GM21723 (cell line): ENCODE data around the gene COL28A1.
A peak's percentile ranks its signal among the peaks of the same experiment; 100 is the strongest.
"Not testable (repeated sequence)": the region's sequence is repeated elsewhere in the genome, so short reads cannot be mapped to it uniquely, and the experiment has no call there.

ENCODE experiments used
- ATAC-seq: cut with Tn5 transposase; IDR thresholded peaks from one replicate; pipeline ENCODE4 v1.9.1; 2021; ENCODE audit warnings: mild to moderate bottlenecking, moderate library complexity; ENCODE audit not compliant: unreplicated experiment

Gene COL28A1

GRCh38 chr7:7476381-7476780 lies 59.3 kb downstream of the COL28A1 start:
- no peak for ATAC-seq

- ATAC-seq = no peak
These were observed 60.1 kb downstream of the COL28A1 start for GRCh38 chr7:7475601-7476000.

GRCh38 chr7:7474436-7474835 lies 61.2 kb downstream of the COL28A1 start:
- ATAC-seq = no peak

GRCh38 chr7:7464991-7465765 lies 70.5 kb downstream of the COL28A1 start:
- ATAC-seq = not testable (repeated sequence)

GRCh38 chr7:7454000-7454399 lies 81.7 kb downstream of the COL28A1 start:
- no peak for ATAC-seq

- no peak for ATAC-seq
These were observed 83.0 kb downstream of the COL28A1 start for GRCh38 chr7:7452652-7453051.

GRCh38 chr7:7452119-7452518 lies 83.6 kb downstream of the COL28A1 start:
- no peak for ATAC-seq

GRCh38 chr7:7449055-7449454 lies 86.6 kb downstream of the COL28A1 start:
- ATAC-seq = no peak

GRCh38 chr7:7446616-7447015 lies 89.1 kb downstream of the COL28A1 start:
- ATAC-seq = no peak

GRCh38 chr7:7443806-7444350 lies 91.8 kb downstream of the COL28A1 start:
- ATAC-seq = no peak

GRCh38 chr7:7439564-7439963 lies 96.1 kb downstream of the COL28A1 start:
- ATAC-seq = no peak

GRCh38 chr7:7438851-7439250 lies 96.8 kb downstream of the COL28A1 start:
- no peak for ATAC-seq

- no peak for ATAC-seq
These were observed 99.7 kb downstream of the COL28A1 start for GRCh38 chr7:7435978-7436377.

GRCh38 chr7:7434329-7434728 lies 101.3 kb downstream of the COL28A1 start:
- no peak for ATAC-seq

GRCh38 chr7:7433811-7434210 lies 101.9 kb downstream of the COL28A1 start:
- no peak for ATAC-seq

GRCh38 chr7:7432979-7433378 lies 102.7 kb downstream of the COL28A1 start:
- ATAC-seq = no peak

GRCh38 chr7:7428806-7429205 lies 106.9 kb downstream of the COL28A1 start:
- ATAC-seq = no peak

GRCh38 chr7:7427363-7427762 lies 108.3 kb downstream of the COL28A1 start:
- no peak for ATAC-seq

- ATAC-seq = no peak
These were observed 109.0 kb downstream of the COL28A1 start for GRCh38 chr7:7426676-7427075.

GRCh38 chr7:7425321-7425720 lies 110.4 kb downstream of the COL28A1 start:
- ATAC-seq = no peak

GRCh38 chr7:7424151-7424873 lies 111.4 kb downstream of the COL28A1 start:
- ATAC-seq = peak; percentile 87

GRCh38 chr7:7422641-7423040 lies 113.0 kb downstream of the COL28A1 start:
- ATAC-seq = no peak
